Transverse colon (tissue), 4 donors: ENCODE data around the gene TRPM1.

Source experiments
- POLR2A ChIP-seq: fragments of 450-650 bp; IDR thresholded peaks from one replicate; pipeline ENCODE4 v1.6.1; 2016; ENCODE audit warnings: antibody characterized with exemption, mild to moderate bottlenecking, moderate library complexity
- POLR2AphosphoS5 ChIP-seq, 3 donors: sonication (generic); formaldehyde crosslinking; IDR thresholded peaks; one replicate each; pipeline ENCODE4 v1.6.1; 2016; ENCODE audit warnings: antibody characterized with exemption in 3 of 3
- TF ChIP-seq, protein P1 (sequence below), 5 experiments: fragments of 200-600 bp in 3 of 5; fragments of 450-650 bp in 2 of 5; sonication (generic) in 3 of 5; IDR thresholded peaks; 1 replicate in 2 of 5; 2 replicates in 3 of 5; pipeline ENCODE4 v1.5.1; 2016 to 2017; ENCODE audit warnings: antibody characterized with exemption in 5 of 5, inconsistent platforms in 3 of 5, mild to moderate bottlenecking in 2 of 5, moderate library complexity in 1 of 5

DNA sequence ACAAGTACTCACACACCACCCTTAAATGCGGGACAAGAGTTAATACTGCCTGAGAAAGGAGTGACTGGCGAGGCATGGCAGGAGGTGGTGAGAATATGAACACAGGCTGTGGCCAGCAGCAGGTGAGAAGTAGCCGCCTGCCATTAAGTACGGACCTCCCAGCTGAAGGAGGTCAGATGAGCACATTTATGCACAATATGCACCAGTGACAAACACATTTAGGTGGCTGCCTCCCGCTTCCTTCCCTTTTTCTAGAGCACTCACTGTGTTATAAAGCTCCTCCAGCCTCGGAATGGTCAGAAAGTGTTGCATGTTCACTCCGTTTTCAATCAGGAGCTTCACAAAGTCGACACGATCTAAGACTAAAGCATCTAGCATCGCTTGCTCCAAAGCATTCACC is 52.4 kb downstream of the TRPM1 start:
- TF ChIP-seq, protein P1, sequence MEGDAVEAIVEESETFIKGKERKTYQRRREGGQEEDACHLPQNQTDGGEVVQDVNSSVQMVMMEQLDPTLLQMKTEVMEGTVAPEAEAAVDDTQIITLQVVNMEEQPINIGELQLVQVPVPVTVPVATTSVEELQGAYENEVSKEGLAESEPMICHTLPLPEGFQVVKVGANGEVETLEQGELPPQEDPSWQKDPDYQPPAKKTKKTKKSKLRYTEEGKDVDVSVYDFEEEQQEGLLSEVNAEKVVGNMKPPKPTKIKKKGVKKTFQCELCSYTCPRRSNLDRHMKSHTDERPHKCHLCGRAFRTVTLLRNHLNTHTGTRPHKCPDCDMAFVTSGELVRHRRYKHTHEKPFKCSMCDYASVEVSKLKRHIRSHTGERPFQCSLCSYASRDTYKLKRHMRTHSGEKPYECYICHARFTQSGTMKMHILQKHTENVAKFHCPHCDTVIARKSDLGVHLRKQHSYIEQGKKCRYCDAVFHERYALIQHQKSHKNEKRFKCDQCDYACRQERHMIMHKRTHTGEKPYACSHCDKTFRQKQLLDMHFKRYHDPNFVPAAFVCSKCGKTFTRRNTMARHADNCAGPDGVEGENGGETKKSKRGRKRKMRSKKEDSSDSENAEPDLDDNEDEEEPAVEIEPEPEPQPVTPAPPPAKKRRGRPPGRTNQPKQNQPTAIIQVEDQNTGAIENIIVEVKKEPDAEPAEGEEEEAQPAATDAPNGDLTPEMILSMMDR (IDR thresholded peaks at IDR 0.05) = no peak
- TF ChIP-seq POLR2A (no peak), POLR2AphosphoS5 (IDR thresholded peaks at IDR 0.05) (no peak)
